Spleen (tissue), 11 donors: ENCODE data around the gene DUSP15. TPM values are rescaled to one million over a fixed set of nuclear protein-coding genes. Genes with fewer than 3 reads are reported as not detected.

ENCODE experiments used
- DNase-seq: peaks from one replicate; pipeline ENCODE4 v3.0.0-alpha.2; 2020
- H3K27ac ChIP-seq, 8 donors: fragments of 200-600 bp; sonication (generic) in 7 of 8; 1 replicate in 4 of 8; 2 replicates in 4 of 8; pipeline versions ENCODE4 v1.5.0 to v1.8.0; 2016 to 2021; ENCODE audit warnings: inconsistent platforms in 4 of 8, mild to moderate bottlenecking in 4 of 8, moderate library complexity in 1 of 8
- H3K27me3 ChIP-seq, 7 donors: fragments of 200-600 bp; sonication (generic) in 6 of 7; replicated peaks in 1 of 7; 1 replicate in 4 of 7; 2 replicates in 3 of 7; pipeline versions ENCODE4 v1.5.0 to v1.8.0; 2016 to 2021; ENCODE audit warnings: inconsistent platforms in 3 of 7, mild to moderate bottlenecking in 1 of 7
- H3K36me3 ChIP-seq, 6 donors: fragments of 200-600 bp; sonication (generic) in 5 of 6; 1 replicate in 4 of 6; 2 replicates in 2 of 6; pipeline versions ENCODE4 v1.5.0 to v1.8.0; 2016 to 2021; ENCODE audit warnings: inconsistent platforms in 2 of 6
- H3K4me1 ChIP-seq, 6 donors: fragments of 200-600 bp; sonication (generic) in 5 of 6; 1 replicate in 3 of 6; 2 replicates in 3 of 6; pipeline versions ENCODE4 v1.5.0 to v1.8.0; 2016 to 2021; ENCODE audit warnings: inconsistent platforms in 3 of 6
- H3K4me3 ChIP-seq, 8 donors: fragments of 200-600 bp; sonication (generic) in 7 of 8; 1 replicate in 4 of 8; 2 replicates in 4 of 8; pipeline versions ENCODE4 v1.5.0 to v1.8.0; 2016 to 2021; ENCODE audit warnings: inconsistent platforms in 4 of 8, mild to moderate bottlenecking in 4 of 8, moderate library complexity in 2 of 8
- H3K9me3 ChIP-seq, 8 donors: fragments of 200-600 bp; sonication (generic) in 7 of 8; 1 replicate in 4 of 8; 2 replicates in 4 of 8; pipeline versions ENCODE4 v1.5.0 to v1.8.0; 2016 to 2021; ENCODE audit warnings: inconsistent platforms in 4 of 8
- POLR2A ChIP-seq, 3 donors: fragments of 450-650 bp; IDR thresholded peaks; one replicate each; pipeline ENCODE4 v1.5.1; 2017; ENCODE audit warnings: antibody characterized with exemption in 3 of 3, mild to moderate bottlenecking in 1 of 3
- POLR2AphosphoS5 ChIP-seq, 3 donors: sonication (generic); formaldehyde crosslinking; IDR thresholded peaks; one replicate each; pipeline ENCODE4 v1.5.1; 2017; ENCODE audit warnings: antibody characterized with exemption in 3 of 3
- WGBS, 5 donors: extraction: QIAGEN DNeasy Blood & Tissue Kit in 3 of 5; methylation state at CpG; one replicate each; pipeline versions ENCODE4 v1.1.5 to v1.1.7; 2013 to 2018; 5-methylcytosine and 5-hydroxymethylcytosine counted together
- intact Hi-C: fragments of 100-400 bp; cut with DNase I; formaldehyde crosslinking; loops from one replicate; pipeline ENCODE4 v1.15.0; 2023; ENCODE audit warnings: low total_unique reads
- polyA plus RNA-seq, 3 donors: library from polyadenylated mRNA; stranded (reverse); fragments of 200-250 nt; gene quantifications; one replicate each; pipeline ENCODE4 v1.2.1, GENCODE V29; 2013
- total RNA-seq, 7 donors: library from RNA; depleted of rRNA in 3 of 7; stranded (reverse); fragments of >200 nt in 3 of 7; fragmentation: NEBNext Ultra II Directional in 4 of 7; extraction: Animal tissue kit (Norgen Biotek cat#: 25700) in 4 of 7; gene quantifications; one replicate each; pipeline versions ENCODE4 v1.1.0 to v1.2.1, GENCODE V29; 2016 to 2021
- TF ChIP-seq, protein P1 (sequence below), 11 experiments: fragments of 200-600 bp in 7 of 11; fragments of 450-650 bp in 4 of 11; sonication (generic) in 4 of 11; IDR thresholded peaks in 8 of 11; conservative IDR thresholded peaks in 3 of 11; 1 replicate in 7 of 11; 2 replicates in 4 of 11; pipeline versions ENCODE4 v1.4.0 to v1.8.0; 2016 to 2021; ENCODE audit warnings: antibody characterized with exemption in 11 of 11, inconsistent platforms in 4 of 11, mild to moderate bottlenecking in 1 of 11
- donor health status: healthy with polysubstance abuse.
- donor health status: DM: no; HTN: no; CAD: no; lungs with moderate emphysema.
- donor health status: DM: no; HTN: no; CAD: no.
- donor health status: Bipolar disorder and iron deficiency.
- donor health status: healthy.
- donor health status: DM: no; HTN: no; CAD: no.
- donor health status: DM: yes; HTN: yes; CAD: no.

DUSP15 gene
- total and polyA plus RNA-seq, 10 donors = 0.69 to 7.3 (median 2.3) TPM

DNA sequence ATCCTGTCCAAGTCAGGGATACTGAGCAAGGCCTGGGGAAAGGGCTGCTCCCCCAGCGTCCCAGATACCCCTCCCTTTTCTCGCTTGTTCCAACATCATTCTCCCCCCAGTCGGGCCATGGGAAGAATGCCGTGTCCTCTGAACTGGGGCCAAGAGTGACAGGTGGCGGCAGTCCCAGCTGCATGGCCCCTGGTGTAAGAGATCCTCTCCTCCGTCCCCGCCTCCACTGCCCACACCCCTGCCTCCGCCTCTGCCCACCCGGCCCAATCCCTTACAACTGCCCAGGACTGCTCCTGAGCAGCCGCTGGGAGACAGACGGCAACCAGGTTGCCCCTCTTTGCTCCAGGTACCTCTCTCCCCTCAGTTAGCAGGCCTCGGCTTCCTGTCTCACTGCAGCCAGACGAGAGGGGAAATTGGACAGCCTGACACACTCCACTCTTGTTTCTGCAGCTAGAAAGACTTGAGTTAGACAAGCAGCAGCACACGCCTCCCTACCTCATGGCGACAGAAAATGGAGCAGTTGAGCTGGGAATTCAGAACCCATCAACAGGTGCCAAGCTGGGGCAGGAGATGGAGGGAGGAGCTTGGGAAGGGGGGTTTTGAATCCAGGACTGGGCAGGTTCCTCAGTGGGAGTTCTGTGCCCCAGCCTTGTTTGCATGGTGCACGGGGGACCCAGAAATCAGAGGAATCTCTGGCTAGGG is 51.1 kb downstream of the DUSP15 start, which contains the start of gene MYLK2:
TSS of gene MYLK2 (plus strand) at position 274 of the 702 bp plus-strand sequence. CDS start at position 499, 225 bp downstream.
- Histone ChIP-seq H3K27ac (no peak within 1 kb of the TSS), H3K27me3 (peaks cover 0 to 6% (median 0%) of the 10 kb centered on the region in 7 donors), H3K36me3 (no peaks in the 10 kb centered on the region), H3K4me1 (peaks cover 6 to 34% (median 20%) of the 10 kb centered on the region in 6 donors), H3K9me3 (no peaks in the 10 kb centered on the region), H3K4me3 (no peak within 1 kb of the TSS)
- TF ChIP-seq POLR2A (IDR thresholded peaks at IDR 0.05) (no peak), POLR2AphosphoS5 (IDR thresholded peaks at IDR 0.05) (no peak)
- TF ChIP-seq, protein P1, sequence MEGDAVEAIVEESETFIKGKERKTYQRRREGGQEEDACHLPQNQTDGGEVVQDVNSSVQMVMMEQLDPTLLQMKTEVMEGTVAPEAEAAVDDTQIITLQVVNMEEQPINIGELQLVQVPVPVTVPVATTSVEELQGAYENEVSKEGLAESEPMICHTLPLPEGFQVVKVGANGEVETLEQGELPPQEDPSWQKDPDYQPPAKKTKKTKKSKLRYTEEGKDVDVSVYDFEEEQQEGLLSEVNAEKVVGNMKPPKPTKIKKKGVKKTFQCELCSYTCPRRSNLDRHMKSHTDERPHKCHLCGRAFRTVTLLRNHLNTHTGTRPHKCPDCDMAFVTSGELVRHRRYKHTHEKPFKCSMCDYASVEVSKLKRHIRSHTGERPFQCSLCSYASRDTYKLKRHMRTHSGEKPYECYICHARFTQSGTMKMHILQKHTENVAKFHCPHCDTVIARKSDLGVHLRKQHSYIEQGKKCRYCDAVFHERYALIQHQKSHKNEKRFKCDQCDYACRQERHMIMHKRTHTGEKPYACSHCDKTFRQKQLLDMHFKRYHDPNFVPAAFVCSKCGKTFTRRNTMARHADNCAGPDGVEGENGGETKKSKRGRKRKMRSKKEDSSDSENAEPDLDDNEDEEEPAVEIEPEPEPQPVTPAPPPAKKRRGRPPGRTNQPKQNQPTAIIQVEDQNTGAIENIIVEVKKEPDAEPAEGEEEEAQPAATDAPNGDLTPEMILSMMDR (IDR thresholded peaks at IDR 0.05 in 8 of 11, conservative IDR thresholded peaks at IDR 0.05 in 3 of 11) = no peak
- DNase-seq = no peak
- intact Hi-C loops = no loop called here
- 80 to 91% (median 83%) methylated on average over 16 of the region's 16 CpGs for WGBS, 5 donors

DNA sequence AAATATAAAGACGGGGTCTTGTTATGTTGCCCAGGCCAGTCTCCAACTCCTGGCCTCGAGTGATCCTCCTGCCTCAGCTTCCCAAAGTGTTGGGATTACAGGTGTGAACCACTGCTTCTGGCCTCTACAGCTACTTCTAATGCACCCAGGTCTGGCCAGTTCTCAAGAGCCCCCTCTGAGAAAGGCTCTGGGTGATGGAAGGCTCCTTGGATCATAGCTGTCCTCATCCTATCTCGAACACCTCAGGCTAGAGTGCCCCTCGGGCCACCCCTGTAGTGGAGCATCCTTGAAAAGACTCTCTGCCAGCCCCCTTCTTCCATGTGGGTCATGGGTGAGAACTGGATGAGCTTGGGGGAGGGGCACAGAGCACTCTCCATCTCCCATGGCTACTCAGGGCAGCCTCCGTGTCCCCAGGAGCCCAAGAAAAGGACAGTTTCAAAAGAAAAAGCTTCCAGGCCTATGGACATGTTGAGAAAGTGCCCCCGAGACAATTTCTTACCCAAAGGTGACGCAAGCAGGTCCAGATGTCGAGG is 51.9 kb downstream of the DUSP15 start:
- TF ChIP-seq POLR2AphosphoS5 (IDR thresholded peaks at IDR 0.05) (no peak), POLR2A (IDR thresholded peaks at IDR 0.05) (no peak)
- TF ChIP-seq, protein P1 (IDR thresholded peaks at IDR 0.05 in 8 of 11, conservative IDR thresholded peaks at IDR 0.05 in 3 of 11) = no peak
- intact Hi-C loops = no loop called here
- 82 to 93% (median 84%) methylated on average over 8 of the region's 8 CpGs for WGBS, 5 donors
- Histone ChIP-seq H3K9me3 (no peaks in the 10 kb centered on the region), H3K4me3 (no peak overlapping the region), H3K27ac (no peak overlapping the region), H3K36me3 (no peaks in the 10 kb centered on the region), H3K4me1 (peaks cover 6 to 26% (median 19%) of the 10 kb centered on the region in 6 donors), H3K27me3 (peaks cover 0 to 6% (median 0%) of the 10 kb centered on the region in 7 donors)
- DNase-seq = no peak

DNA sequence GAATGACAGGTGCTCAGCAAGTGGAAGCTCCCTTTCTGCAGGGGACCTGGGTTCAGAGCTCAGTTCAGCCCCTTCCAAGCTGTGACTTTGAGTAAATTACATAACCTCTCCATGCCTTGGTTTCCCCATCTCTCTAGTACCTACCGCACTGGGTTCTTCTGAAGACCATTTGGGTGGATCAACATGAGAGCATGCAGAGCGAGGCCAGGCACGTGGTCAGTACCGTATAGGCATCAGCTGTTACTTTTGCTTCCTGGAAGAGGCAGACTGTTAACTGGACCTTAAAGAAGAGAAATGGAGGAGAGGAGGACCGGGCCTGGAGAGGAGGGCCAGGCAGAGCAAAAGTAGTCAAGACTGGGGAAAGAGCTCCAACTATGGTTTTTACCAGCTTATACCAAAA is 52.9 kb downstream of the DUSP15 start:
- Histone ChIP-seq H3K27ac (no peak overlapping the region), H3K9me3 (no peaks in the 10 kb centered on the region), H3K4me3 (no peak overlapping the region), H3K27me3 (peaks cover 0 to 4% (median 0%) of the 10 kb centered on the region in 7 donors), H3K4me1 (peaks cover under 1 to 24% (median 11%) of the 10 kb centered on the region in 6 donors), H3K36me3 (no peaks in the 10 kb centered on the region)
- TF ChIP-seq, protein P1 (IDR thresholded peaks at IDR 0.05 in 8 of 11, conservative IDR thresholded peaks at IDR 0.05 in 3 of 11) = no peak
- TF ChIP-seq POLR2A (IDR thresholded peaks at IDR 0.05) (no peak), POLR2AphosphoS5 (IDR thresholded peaks at IDR 0.05) (no peak)
- DNase-seq = no peak
- intact Hi-C loops = no loop called here
- WGBS, 5 donors = 84 to 92% (median 90%) methylated on average over 5 of the region's 5 CpGs

DNA sequence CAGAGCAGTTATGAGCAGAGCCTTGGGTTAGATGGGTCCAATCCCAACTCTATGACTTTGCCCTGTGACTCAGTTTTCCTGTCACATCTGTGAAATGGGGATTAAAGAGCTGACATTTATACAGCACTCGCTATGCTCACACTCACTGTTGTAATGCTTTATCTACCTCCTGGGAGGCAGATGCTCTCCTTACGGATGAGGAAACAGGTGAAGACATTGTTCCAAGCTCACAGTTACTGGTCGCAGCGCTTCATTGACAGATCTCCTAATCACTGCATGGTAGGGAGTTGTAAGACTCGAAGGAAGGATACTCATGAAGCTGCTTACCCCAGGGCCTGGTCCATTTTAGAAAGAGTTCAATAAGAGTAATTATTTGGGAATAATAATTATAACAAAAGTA is 54.1 kb downstream of the DUSP15 start:
- H3K27ac ChIP-seq = no peak overlapping the region
- peaks cover 0 to 28% (median 13%) of the 10 kb centered on the region in 6 donors for H3K4me1 ChIP-seq
- TF ChIP-seq POLR2AphosphoS5 (IDR thresholded peaks at IDR 0.05) (no peak), POLR2A (IDR thresholded peaks at IDR 0.05) (no peak)
- TF ChIP-seq, protein P1 (IDR thresholded peaks at IDR 0.05 in 8 of 11, conservative IDR thresholded peaks at IDR 0.05 in 3 of 11) = no peak
- no peaks in the 10 kb centered on the region for H3K27me3 ChIP-seq
- WGBS, 5 donors = 93 to 98% (median 96%) methylated on average over 5 of the region's 5 CpGs
- no peaks in the 10 kb centered on the region for H3K36me3 ChIP-seq
- intact Hi-C loops = no loop called here
- H3K9me3 ChIP-seq = no peaks in the 10 kb centered on the region
- no peak overlapping the region for H3K4me3 ChIP-seq
- DNase-seq = no peak
